Smooth muscle cell (in vitro differentiated cells): Measurements from ENCODE around the gene RPTOR. TPM values are rescaled to one million over a fixed set of nuclear protein-coding genes. Genes with fewer than 3 reads are reported as not detected.

ENCODE experiments used
- DNase-seq: peaks from one replicate; lab custom pipeline; 2025; ENCODE audit not compliant: unreplicated experiment; lab: John Stamatoyannopoulos, UW
- H2AFZ ChIP-seq: fragments of 200-600 bp; sonication (generic); 2 replicates; pipeline ENCODE4 v1.6.0; 2016; ENCODE audit warnings: antibody characterized with exemption, low read depth, mild to moderate bottlenecking
- H3F3A ChIP-seq: fragments of 200-600 bp; sonication (generic); 2 replicates; pipeline ENCODE4 v1.6.0; 2017; ENCODE audit warnings: antibody characterized with exemption, low read depth
- H3K27ac ChIP-seq: fragments of 200-600 bp; sonication (generic); 2 replicates; pipeline ENCODE4 v1.5.1; 2016; ENCODE audit warnings: low read depth, mild to moderate bottlenecking
- H3K27me3 ChIP-seq: fragments of 200-600 bp; sonication (generic); 2 replicates; pipeline ENCODE4 v1.6.1; 2016; ENCODE audit warnings: low read depth, mild to moderate bottlenecking
- H3K36me3 ChIP-seq: fragments of 200-600 bp; sonication (generic); 2 replicates; pipeline ENCODE4 v1.5.1; 2016; ENCODE audit warnings: low read depth
- H3K4me1 ChIP-seq: fragments of 200-600 bp; sonication (generic); 2 replicates; pipeline ENCODE4 v1.5.1; 2016; ENCODE audit warnings: low read depth
- H3K4me2 ChIP-seq: fragments of 200-600 bp; sonication (generic); 2 replicates; pipeline ENCODE4 v1.6.0; 2016; ENCODE audit warnings: mild to moderate bottlenecking
- H3K4me3 ChIP-seq: fragments of 200-600 bp; sonication (generic); 2 replicates; pipeline ENCODE4 v1.5.1; 2016; ENCODE audit warnings: mild to moderate bottlenecking
- H3K79me2 ChIP-seq: fragments of 200-600 bp; sonication (generic); 2 replicates; pipeline ENCODE4 v1.6.0; 2016; ENCODE audit warnings: low read depth, mild to moderate bottlenecking
- H3K9ac ChIP-seq: fragments of 200-600 bp; sonication (generic); 2 replicates; pipeline ENCODE4 v1.6.0; 2016; ENCODE audit warnings: low read depth
- H3K9me3 ChIP-seq: fragments of 200-600 bp; sonication (generic); replicated peaks from 2 replicates; pipeline ENCODE4 v1.5.1; 2016; ENCODE audit warnings: low read depth
- H4K20me1 ChIP-seq: fragments of 200-600 bp; sonication (generic); 2 replicates; pipeline ENCODE4 v1.6.0; 2016; ENCODE audit warnings: low read depth
- CTCF ChIP-seq: fragments of 200-600 bp; sonication (generic); IDR thresholded peaks from 2 replicates; pipeline ENCODE4 v1.5.1; 2017; ENCODE audit warnings: borderline replicate concordance, mild to moderate bottlenecking, antibody characterized with exemption; ENCODE audit not compliant: insufficient read depth, poor library complexity, severe bottlenecking
- WGBS: methylation state at CpG from one replicate; pipeline ENCODE4 v1.1.7; 2016; ENCODE audit warnings: low lambda C conversion rate; 5-methylcytosine and 5-hydroxymethylcytosine counted together
- polyA plus RNA-seq: library from polyadenylated mRNA; unstranded; fragments of >200 nt; fragmentation: Nextera tagmentation; extraction: Ambion mirVana; gene quantifications from 2 replicates; pipeline ENCODE4 v1.2.1, GENCODE V29; 2016
- total RNA-seq: library from RNA; depleted of rRNA; stranded (reverse); fragments of >200 nt; gene quantifications from 2 replicates; pipeline ENCODE4 v1.2.3, GENCODE V29; 2014

RPTOR gene
- total and polyA plus RNA-seq, 2 experiments from 2014 or later, result 10.6 to 12.2 TPM

GRCh38 chr17:80643326-80644099 lies 98.9 kb downstream of the RPTOR start:
- H3K36me3 ChIP-seq, result no peaks in the 10 kb centered on the region
- no peak for DNase-seq
- no peak overlapping the region for H3K9ac ChIP-seq
- no peak overlapping the region for H3K4me2 ChIP-seq
- H3F3A ChIP-seq, result peaks cover 6% of the 10 kb centered on the region
- H4K20me1 ChIP-seq, result peaks cover 91% of the 10 kb centered on the region
- peaks cover 6% of the 10 kb centered on the region for H3K4me1 ChIP-seq
- 98% methylated on average over 19 of the region's 19 CpGs for WGBS
- H2AFZ ChIP-seq, result no peak overlapping the region
- H3K27ac ChIP-seq, result no peak overlapping the region
- peaks cover 48% of the 10 kb centered on the region for H3K79me2 ChIP-seq
- no peak for TF ChIP-seq CTCF
- H3K4me3 ChIP-seq, result no peak overlapping the region
- no peaks in the 10 kb centered on the region for H3K27me3 ChIP-seq
- no peaks in the 10 kb centered on the region for H3K9me3 ChIP-seq

GRCh38 chr17:80644536-80644935 lies 99.9 kb downstream of the RPTOR start:
- 94% methylated on average over 3 of the region's 3 CpGs for WGBS
- H3K9ac ChIP-seq, result no peak overlapping the region
- H3K4me1 ChIP-seq, result peaks cover 6% of the 10 kb centered on the region
- no peaks in the 10 kb centered on the region for H3K36me3 ChIP-seq
- no peak for DNase-seq
- H3K4me2 ChIP-seq, result no peak overlapping the region
- no peaks in the 10 kb centered on the region for H3K27me3 ChIP-seq
- peaks cover 91% of the 10 kb centered on the region for H4K20me1 ChIP-seq
- no peak overlapping the region for H2AFZ ChIP-seq
- no peak overlapping the region for H3K4me3 ChIP-seq
- no peak for TF ChIP-seq CTCF
- H3K79me2 ChIP-seq, result peaks cover 45% of the 10 kb centered on the region
- H3K27ac ChIP-seq, result no peak overlapping the region
- H3F3A ChIP-seq, result peaks cover 6% of the 10 kb centered on the region
- no peaks in the 10 kb centered on the region for H3K9me3 ChIP-seq

- Histone ChIP-seq H3K4me2 (no peak overlapping the region), H3K27me3 (no peaks in the 10 kb centered on the region), H3K36me3 (no peaks in the 10 kb centered on the region), H3K79me2 (peaks cover 37% of the 10 kb centered on the region), H3K27ac (no peak overlapping the region), H4K20me1 (peaks cover 88% of the 10 kb centered on the region), H3F3A (peaks cover 16% of the 10 kb centered on the region), H3K9ac (no peak overlapping the region), H2AFZ (no peak overlapping the region), H3K4me3 (no peak overlapping the region), H3K4me1 (peaks cover 17% of the 10 kb centered on the region), H3K9me3 (no peaks in the 10 kb centered on the region)
- no peak for DNase-seq
- 96% methylated on average over 11 of the region's 11 CpGs for WGBS
- no peak for TF ChIP-seq CTCF
These were observed 101.2 kb downstream of the RPTOR start for GRCh38 chr17:80645706-80646325.
